HepG2 (cell line): ENCODE results near the gene NOB1. TPM values are rescaled to one million over a fixed set of nuclear protein-coding genes. Genes with fewer than 3 reads are reported as not detected.

Experiments used
- ATAC-seq: fragments of 200-7000 bp; cut with Tn5 transposase; 3 replicates; pipeline ENCODE4 v1.9.1; 2020; ENCODE audit warnings: mild to moderate bottlenecking, moderate library complexity
- BruUV-seq: library from RNA; stranded (reverse); fragments of 400-500 nt; replicated peaks from 2 replicates; lab custom pipeline; 2021; lab: Mats Ljungman, UMichigan
- CTCF ChIA-PET: fragments of 300-600 bp; formaldehyde crosslinking; extraction: SDS; loops from one replicate; lab custom pipeline; 2021; ENCODE audit warnings: low total read pairs, inconsistent platforms, low intra/inter-chr PET ratio; lab: Yijun Ruan, JAX
- POLR2A ChIA-PET: fragments of 350-600 bp; sonication (Branson Sonifier 250); formaldehyde crosslinking; loops from one replicate; lab custom pipeline; 2020; ENCODE audit warnings: antibody characterized with exemption, inconsistent platforms; lab: Yijun Ruan, JAX
- DNase-seq: peaks from one replicate; pipeline ENCODE4 v3.0.0-alpha.2; 2015; ENCODE audit warnings: low spot score
- FAIRE-seq: peaks from 3 replicates; lab custom pipeline; 2011; peaks lifted over from hg19 to GRCh38; lab: Jason Lieb, UNC
- H2AFZ ChIP-seq: one replicate; pipeline ENCODE4 v1.6.1; 2011; ENCODE audit warnings: low read length, inconsistent platforms
- H3K27ac ChIP-seq: fragments of 300-600 bp; 3 replicates; pipeline ENCODE4 v1.8.0; 2011; ENCODE audit warnings: mixed run types, mild to moderate bottlenecking, mixed read lengths, low read length, inconsistent platforms; ENCODE audit not compliant: insufficient read depth; ENCODE audit errors: extremely low read length
- H3K27me3 ChIP-seq, 2 experiments: fragments of 200-600 bp in 1 of 2; 2 replicates in 1 of 2; 3 replicates in 1 of 2; pipeline versions ENCODE4 v1.6.0 to v1.8.0; 2011; ENCODE audit warnings: low read length in 2 of 2, mild to moderate bottlenecking in 2 of 2, moderate library complexity in 2 of 2, inconsistent platforms in 1 of 2; ENCODE audit not compliant: insufficient read depth in 2 of 2, control insufficient read depth in 1 of 2
- H3K36me3 ChIP-seq, 2 experiments: fragments of 200-600 bp in 1 of 2; replicated peaks in 1 of 2; 2 replicates in 1 of 2; 3 replicates in 1 of 2; pipeline versions ENCODE4 v1.5.1 to v1.8.0; 2011; ENCODE audit warnings: low read length in 2 of 2, inconsistent platforms in 1 of 2; ENCODE audit not compliant: insufficient read depth in 2 of 2, control insufficient read depth in 1 of 2
- H3K4me1 ChIP-seq: 2 replicates; pipeline ENCODE4 v1.5.1; 2012; ENCODE audit warnings: low read length, inconsistent platforms; ENCODE audit not compliant: insufficient read depth
- H3K4me2 ChIP-seq: 2 replicates; pipeline ENCODE4 v1.6.0; 2011; ENCODE audit warnings: low read depth, low read length, inconsistent platforms
- H3K4me3 ChIP-seq, 3 experiments: fragments of 200-600 bp in 1 of 3; sonication (generic), shearing (Covaris generic) in 1 of 3; replicated peaks in 1 of 3; 2 replicates each; pipeline ENCODE4 v1.5.1; 2011 to 2016; ENCODE audit warnings: low read length in 3 of 3, inconsistent platforms in 2 of 3, low read depth in 2 of 3, mild to moderate bottlenecking in 2 of 3, control low read depth in 1 of 3, mixed read lengths in 1 of 3; ENCODE audit not compliant: insufficient read depth in 1 of 3
- H3K79me2 ChIP-seq: one replicate; pipeline ENCODE4 v1.6.1; 2011; ENCODE audit warnings: low read length, inconsistent platforms; ENCODE audit not compliant: insufficient read depth
- H3K9ac ChIP-seq: 2 replicates; pipeline ENCODE4 v1.6.0; 2011; ENCODE audit warnings: mild to moderate bottlenecking, low read depth, low read length, inconsistent platforms; ENCODE audit not compliant: insufficient read depth
- H3K9me3 ChIP-seq: 2 replicates; pipeline ENCODE4 v1.5.1; 2012; ENCODE audit warnings: mild to moderate bottlenecking, low read length
- H4K20me1 ChIP-seq: 2 replicates; pipeline ENCODE4 v1.6.0; 2011; ENCODE audit warnings: inconsistent platforms, mild to moderate bottlenecking, low read length, moderate library complexity; ENCODE audit not compliant: insufficient read depth
- AGO2 ChIP-seq: fragments of 200-400 bp; formaldehyde crosslinking; optimal IDR thresholded peaks from 2 replicates; pipeline ENCODE3; 2017; ENCODE audit warnings: mild to moderate bottlenecking, low read depth, low read length, moderate library complexity
- ASH2L ChIP-seq: fragments of 300-600, 200-600 bp; sonication (generic); IDR thresholded peaks from 2 replicates; pipeline ENCODE4 v1.7.0; 2017; ENCODE audit warnings: low read depth, mild to moderate bottlenecking, moderate library complexity, mixed read lengths, low read length; ENCODE audit not compliant: insufficient read length
- CAMTA2 ChIP-seq: sonication (generic); formaldehyde crosslinking; IDR thresholded peaks from 2 replicates; pipeline ENCODE4 v1.4.0; 2020; ENCODE audit warnings: mild to moderate bottlenecking, missing genetic modification reagents, borderline replicate concordance
- CREB1 ChIP-seq, 2 experiments: fragments of 450-650 bp in 1 of 2; IDR thresholded peaks; 2 replicates each; pipeline ENCODE4 v1.6.1; 2016 to 2017; ENCODE audit warnings: control low read depth in 1 of 2, mild to moderate bottlenecking in 1 of 2, missing compliant biosample characterization in 1 of 2, missing genetic modification characterization in 1 of 2
- EED ChIP-seq: sonication (generic); formaldehyde crosslinking; IDR thresholded peaks from 2 replicates; pipeline ENCODE4 v1.5.0; 2020; ENCODE audit warnings: mild to moderate bottlenecking, missing genetic modification reagents
- ESRRA ChIP-seq: sonication (generic); formaldehyde crosslinking; IDR thresholded peaks from 2 replicates; pipeline ENCODE4 v1.5.1; 2020; ENCODE audit warnings: mild to moderate bottlenecking, low read depth, missing genetic modification reagents
- ETS1 ChIP-seq: sonication (generic); formaldehyde crosslinking; IDR thresholded peaks from 2 replicates; pipeline ENCODE4 v1.4.0; 2020; ENCODE audit warnings: missing genetic modification reagents
- GATA4 ChIP-seq: sonication (generic); IDR thresholded peaks from 2 replicates; pipeline ENCODE4 v1.6.1; 2016; ENCODE audit warnings: antibody characterized with exemption, low read depth, borderline replicate concordance
- HCFC1 ChIP-seq: fragments of 150-350 bp; IDR thresholded peaks from 2 replicates; pipeline ENCODE4 v1.6.1; 2014; ENCODE audit warnings: low read depth, low read length
- KMT2A ChIP-seq: sonication (generic); formaldehyde crosslinking; IDR thresholded peaks from 2 replicates; pipeline ENCODE4 v1.4.0; 2020; ENCODE audit warnings: missing genetic modification reagents
- NFATC3 ChIP-seq: sonication (generic); formaldehyde crosslinking; IDR thresholded peaks from 2 replicates; pipeline ENCODE4 v1.5.1; 2020; ENCODE audit warnings: mild to moderate bottlenecking, missing genetic modification reagents
- RBM22 ChIP-seq: fragments of 200-400 bp; formaldehyde crosslinking; optimal IDR thresholded peaks from 2 replicates; pipeline ENCODE3; 2017; ENCODE audit warnings: mild to moderate bottlenecking, low read length, moderate library complexity
- SNAI1 ChIP-seq: sonication (generic); formaldehyde crosslinking; IDR thresholded peaks from 2 replicates; pipeline ENCODE4 v1.5.0; 2020; ENCODE audit warnings: mild to moderate bottlenecking, missing genetic modification reagents, borderline replicate concordance
- ZNF121 ChIP-seq: sonication (generic); formaldehyde crosslinking; IDR thresholded peaks from 2 replicates; pipeline ENCODE4 v1.5.0; 2020; ENCODE audit warnings: mild to moderate bottlenecking, missing genetic modification reagents
- ZNF230 ChIP-seq: sonication (generic); formaldehyde crosslinking; IDR thresholded peaks from 2 replicates; pipeline ENCODE4 v1.4.0; 2020; ENCODE audit warnings: mild to moderate bottlenecking, missing genetic modification reagents
- ZNF569 ChIP-seq: sonication (generic); formaldehyde crosslinking; IDR thresholded peaks from 2 replicates; pipeline ENCODE4 v1.5.0; 2020; ENCODE audit warnings: mild to moderate bottlenecking, missing genetic modification reagents, moderate library complexity, borderline replicate concordance
- ZNF7 ChIP-seq: IDR thresholded peaks from 2 replicates; pipeline ENCODE4 v1.6.1; 2016; ENCODE audit warnings: missing biosample characterization, missing genetic modification reagents
- ZNF83 ChIP-seq: sonication (generic); formaldehyde crosslinking; IDR thresholded peaks from 2 replicates; pipeline ENCODE4 v1.4.0; 2020; ENCODE audit warnings: missing genetic modification reagents, mild to moderate bottlenecking, borderline replicate concordance
- ZSCAN12 ChIP-seq: sonication (generic); formaldehyde crosslinking; IDR thresholded peaks from 2 replicates; pipeline ENCODE4 v1.9.0; 2021; ENCODE audit warnings: mild to moderate bottlenecking, missing genetic modification reagents
- ZXDC ChIP-seq: sonication (generic); formaldehyde crosslinking; IDR thresholded peaks from 2 replicates; pipeline ENCODE4 v1.5.0; 2020; ENCODE audit warnings: mild to moderate bottlenecking, missing genetic modification reagents
- WGBS: methylation state at CpG from one replicate; pipeline ENCODE4 v1.1.6; 2017; ENCODE audit warnings: low lambda C conversion rate; 5-methylcytosine and 5-hydroxymethylcytosine counted together
- in situ Hi-C: cut with HindIII; loops from 2 replicates; pipeline ENCODE4 v1.10.0; 2017; ENCODE audit warnings: low pct_unique_long_range_greater_than_20kb; ENCODE audit not compliant: extremely low pct_ligation_motif_present
- intact Hi-C: fragments of 100-400 bp; cut with micrococcal nuclease; formaldehyde crosslinking; loops from one replicate; pipeline ENCODE4 v1.10.0; 2022; ENCODE audit not compliant: unreplicated experiment
- polyA plus RNA-seq, 8 experiments: library from polyadenylated mRNA; depleted of rRNA in 3 of 8; stranded (reverse) in 7 of 8; unstranded in 1 of 8; fragments of >200 nt; fragmentation: Illumina TruSeq in 4 of 8; extraction: Trizol in 4 of 8; gene quantifications; 2 replicates each; pipeline versions ENCODE4 v1.2.1 to v1.2.3, GENCODE V29; 2011 to 2016; ENCODE audit warnings: low read depth in 4 of 8, missing spikeins in 1 of 8, mixed read lengths in 1 of 8; ENCODE audit not compliant: insufficient read depth in 1 of 8
- total RNA-seq, 5 experiments: library from RNA; depleted of rRNA; stranded (reverse); fragments of >200 nt; fragmentation: Illumina TruSeq; extraction: Trizol; gene quantifications; 2 replicates each; pipeline ENCODE4 v1.2.3, GENCODE V29; 2016; ENCODE audit warnings: low read depth in 1 of 5

Gene NOB1
- total and polyA plus RNA-seq, 2 of the 13 experiments (the other 11 are each of a cell fraction or from before 2014, with no cell fraction given): 47.1 to 162 TPM

DNA sequence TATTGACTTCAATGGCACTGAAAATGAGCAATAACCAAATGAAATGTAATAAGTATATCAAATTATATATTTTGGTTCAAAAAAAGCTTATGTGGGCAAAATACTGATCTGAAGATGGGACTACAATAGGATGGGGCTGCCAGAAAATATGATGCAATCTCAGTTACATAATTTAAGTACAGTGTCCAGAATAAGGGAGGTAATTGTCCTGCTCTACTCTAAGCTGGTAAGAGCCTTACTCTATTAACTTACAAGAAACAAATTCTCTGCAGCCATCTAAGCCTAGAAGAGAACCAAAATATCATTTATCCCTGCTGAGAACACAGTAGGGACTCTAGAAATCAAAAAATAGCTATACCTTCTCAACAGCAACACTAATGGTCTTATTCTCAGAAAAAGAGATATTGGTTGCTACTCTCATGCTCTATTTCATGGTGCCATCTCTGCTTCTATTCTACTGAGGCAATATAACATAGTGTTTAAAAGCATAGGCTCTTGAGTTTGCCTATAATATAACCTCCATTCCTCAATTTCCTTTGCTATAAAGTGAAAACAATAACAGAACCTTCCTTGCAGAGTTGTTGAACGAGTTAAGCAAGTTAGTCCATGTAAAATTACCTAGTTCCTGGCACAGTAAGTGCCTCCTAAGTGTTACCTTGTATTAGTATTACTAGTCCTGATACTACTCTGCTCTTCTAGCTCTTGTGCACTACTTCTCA, 48.3 kb downstream of the NOB1 start (continued):
- TF ChIP-seq HCFC1 (no peak), KMT2A (CRISPR knock-in tag) (no peak)

DNA sequence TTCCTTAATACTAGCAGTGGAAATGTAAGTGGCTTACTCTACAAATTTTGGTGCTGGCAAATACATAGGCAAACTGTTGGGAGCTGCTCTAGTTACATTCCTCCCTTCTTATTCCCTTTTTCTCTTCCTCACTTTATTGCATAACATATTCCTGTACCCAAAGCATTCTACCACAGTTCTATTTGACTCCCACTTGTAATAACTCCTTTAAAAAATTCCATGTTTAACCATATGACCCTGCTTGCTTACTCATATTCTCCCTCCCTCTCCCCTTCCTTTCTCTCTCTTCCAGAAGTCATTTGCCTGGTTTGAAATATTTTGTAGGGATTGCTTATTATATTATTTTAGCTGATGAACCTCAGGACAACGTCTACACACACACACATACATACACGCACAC, 51.1 kb downstream of the NOB1 start:
- DNase-seq (no peak), ATAC-seq (no peak), FAIRE-seq (no peak)
- H3K79me2 ChIP-seq: no peaks in the 10 kb centered on the region
- in situ Hi-C loops: no loop called here
- no peaks in the 10 kb centered on the region for H3K9me3 ChIP-seq
- H2AFZ ChIP-seq: no peak overlapping the region
- H3K4me3 ChIP-seq: no peak overlapping the region
- ChIA-PET POLR2A (interaction anchor here (1.8 kb wide), 1 partner anchor 51 kb away, joined by 4 read pairs; the partner anchor contains the start of gene NOB1), CTCF (no interaction called here)
- peaks cover 3 to 51% of the 10 kb centered on the region in 2 experiments; a peak in 4 of 5 replicates for H3K36me3 ChIP-seq
- TF ChIP-seq GATA4 (no peak), CAMTA2 (CRISPR knock-in tag) (no peak), ESRRA (no peak), SNAI1 (no peak), RBM22 (peak; percentile 55), ZSCAN12 (no peak), EED (CRISPR knock-in tag) (no peak), ETS1 (CRISPR knock-in tag) (no peak), ZNF83 (CRISPR knock-in tag) (no peak), ZNF230 (CRISPR knock-in tag) (no peak), ZNF7 (peak; percentile 74; the same call in 1 of the 2 replicates), ZXDC (CRISPR knock-in tag) (no peak), ASH2L (no peak), AGO2 (peak; percentile 45), CREB1 (IDR thresholded peaks at IDR 0.05) (no peak), CREB1 (CRISPR knock-in tag; IDR thresholded peaks at IDR 0.05) (no peak), NFATC3 (CRISPR knock-in tag) (no peak), ZNF569 (CRISPR knock-in tag) (no peak), ZNF121 (no peak)
- H4K20me1 ChIP-seq: no peaks in the 10 kb centered on the region
- H3K27ac ChIP-seq: no peak overlapping the region
- no peak overlapping the region for H3K4me2 ChIP-seq
- peaks cover 12% of the 10 kb centered on the region; the same call in 1 of the 2 replicates for H3K4me1 ChIP-seq
- no peak overlapping the region for H3K9ac ChIP-seq
- 96% methylated on average over 2 of the region's 2 CpGs for WGBS
- H3K27me3 ChIP-seq: no peaks in the 10 kb centered on the region
- intact Hi-C loops: no loop called here
- BruUV-seq: no TSS peak
